ENCODE measurements around the gene TPM4.

GRCh38 chr19:16144216-16144581 is 67.9 kb downstream of the TPM4 start:
- no peak for TF ChIP-seq POLR2A (IDR thresholded peaks at IDR 0.05)
- TF ChIP-seq POLR2AphosphoS5 (IDR thresholded peaks at IDR 0.05): no peak

Measured in prostate gland (tissue), 1 donor.